ENCODE data around the gene LYG1. TPM values are rescaled to one million over a fixed set of nuclear protein-coding genes. Genes with fewer than 3 reads are reported as not detected.
A peak's percentile ranks its signal among the peaks of the same experiment; 100 is the strongest.

Gene LYG1
- total and polyA plus RNA-seq, 9 of the 15 experiments (the other 6 are each of a cell fraction or from before 2014, with no cell fraction given): 0.64 to 2.6 (median 1.2) TPM

GRCh38 chr2:99337113-99338028 is 36.4 kb upstream of the LYG1 start, which contains the start of gene EIF5B (continued):
- TF ChIP-seq ELF2 (CRISPR knock-in tag; IDR thresholded peaks at IDR 0.05) (no peak), E2F1 (CRISPR knock-in tag; IDR thresholded peaks at IDR 0.05) (peak; percentile 82), EZH2 (IDR thresholded peaks at IDR 0.05; ENCODE audit: borderline replicate concordance, low read depth, low read length) (no peak), POLR2G (IDR thresholded peaks at IDR 0.05; ENCODE audit: low read depth, low read length) (peak; percentile 96), HDAC6 (IDR thresholded peaks at IDR 0.05; ENCODE audit: low read depth, low read length) (no peak), POLR2H (tag; IDR thresholded peaks at IDR 0.05; ENCODE audit: low read depth) (no peak), ZNF280A (IDR thresholded peaks at IDR 0.05; ENCODE audit: low read depth, partially characterized antibody) (no peak), SNRNP70 (optimal IDR thresholded peaks at IDR 0.05; ENCODE audit: low read depth, low read length) (no peak), SMARCA5 (IDR thresholded peaks at IDR 0.05) (no peak), ZNF134 (CRISPR knock-in tag; conservative IDR thresholded peaks at IDR 0.05) (no peak), REST (IDR thresholded peaks at IDR 0.05; ENCODE audit: borderline replicate concordance) (0 out of 2 replicates have a peak, but pooled peaks have one; percentile 0), REST (CRISPR knock-in tag; IDR thresholded peaks at IDR 0.05; ENCODE audit: low read depth) (no peak), TCF3 (CRISPR knock-in tag; IDR thresholded peaks at IDR 0.05) (no peak), ZNF197 (CRISPR knock-in tag; IDR thresholded peaks at IDR 0.05; ENCODE audit: low read depth) (no peak), PPARD (CRISPR knock-in tag; IDR thresholded peaks at IDR 0.05) (no peak), RUNX1 (IDR thresholded peaks at IDR 0.05; ENCODE audit: low read depth) (no peak), ZNF589 (CRISPR knock-in tag; IDR thresholded peaks at IDR 0.05; ENCODE audit: low read depth) (no peak)
